ENCODE results near the gene FAM131C.

DNA sequence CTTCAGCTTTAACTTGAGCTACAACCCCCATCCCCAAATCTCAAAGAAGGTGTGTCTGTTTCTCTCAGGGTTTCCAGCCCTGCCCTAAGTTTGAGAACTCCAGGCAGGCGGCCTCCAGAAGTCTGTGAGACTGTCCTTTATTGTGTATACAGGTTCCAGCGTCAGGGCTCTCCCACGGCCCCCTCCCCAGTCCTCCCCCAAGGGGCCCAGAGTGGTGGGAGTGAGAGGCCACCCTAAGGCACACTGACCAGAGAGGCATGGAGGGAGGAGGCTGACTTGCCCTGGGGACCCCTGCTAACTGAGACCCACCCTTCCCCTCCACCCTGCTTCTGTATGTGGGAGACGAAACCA lies 59.6 kb downstream of the FAM131C start:
- no peak for TF ChIP-seq YY1 (IDR thresholded peaks at IDR 0.05; ENCODE audit: insufficient read depth, insufficient read length)
- no peak for TF ChIP-seq ZNF274 (IDR thresholded peaks at IDR 0.05; ENCODE audit: low read depth, low read length)
- no peak for TF ChIP-seq SUZ12 (IDR thresholded peaks at IDR 0.05; ENCODE audit: extremely low read depth, insufficient read depth, insufficient read length)
